ENCODE results near the gene P2RX4. TPM values are rescaled to one million over a fixed set of nuclear protein-coding genes. Genes with fewer than 3 reads are reported as not detected.
"Not testable (repeated sequence)": the region's sequence is repeated elsewhere in the genome, so short reads cannot be mapped to it uniquely, and the experiment has no call there.

P2RX4 gene
- polyA plus RNA-seq, 4 donors = 32.1 to 38.8 (median 33.8) TPM

DNA sequence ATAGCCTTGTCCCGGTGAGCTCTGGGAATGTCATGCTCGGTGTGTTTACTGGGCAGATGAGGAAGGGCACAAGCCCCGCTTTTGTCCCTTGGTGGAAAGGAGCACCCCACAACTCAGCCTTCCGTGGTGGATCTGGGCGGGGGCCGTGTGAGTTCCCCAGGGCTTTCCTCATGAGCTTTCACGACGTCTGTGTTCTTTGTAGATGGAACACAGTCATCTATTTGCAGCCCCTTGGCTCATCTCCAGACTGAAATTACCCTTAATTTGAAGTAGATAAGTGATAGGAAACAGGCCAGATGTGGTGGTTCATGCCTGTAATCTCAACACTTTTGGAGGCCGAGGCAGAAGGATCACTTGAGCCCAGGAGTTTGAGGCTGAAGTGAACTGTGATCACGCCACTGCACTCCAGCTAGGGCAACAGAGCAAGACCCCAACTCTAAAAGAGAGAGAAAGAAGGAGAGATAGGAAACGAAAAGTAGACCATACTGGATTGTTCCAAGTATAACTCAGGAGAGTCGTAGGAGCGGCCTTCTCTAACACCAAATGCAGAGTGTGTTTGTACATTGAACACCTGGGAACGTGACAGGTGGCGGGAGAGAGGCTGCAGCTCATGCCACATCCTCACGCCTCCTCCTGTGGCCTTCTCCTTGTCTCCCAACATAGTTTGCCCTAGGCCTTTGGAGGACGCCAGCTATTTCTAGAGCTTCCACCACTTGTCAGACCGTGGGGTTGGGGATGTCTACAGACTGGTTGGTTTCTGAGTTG is 8.8 kb downstream of the P2RX4 start:
- no peak for DNase-seq (ENCODE audit: low read depth in 4 of 4, low spot score in 3 of 4)

DNA sequence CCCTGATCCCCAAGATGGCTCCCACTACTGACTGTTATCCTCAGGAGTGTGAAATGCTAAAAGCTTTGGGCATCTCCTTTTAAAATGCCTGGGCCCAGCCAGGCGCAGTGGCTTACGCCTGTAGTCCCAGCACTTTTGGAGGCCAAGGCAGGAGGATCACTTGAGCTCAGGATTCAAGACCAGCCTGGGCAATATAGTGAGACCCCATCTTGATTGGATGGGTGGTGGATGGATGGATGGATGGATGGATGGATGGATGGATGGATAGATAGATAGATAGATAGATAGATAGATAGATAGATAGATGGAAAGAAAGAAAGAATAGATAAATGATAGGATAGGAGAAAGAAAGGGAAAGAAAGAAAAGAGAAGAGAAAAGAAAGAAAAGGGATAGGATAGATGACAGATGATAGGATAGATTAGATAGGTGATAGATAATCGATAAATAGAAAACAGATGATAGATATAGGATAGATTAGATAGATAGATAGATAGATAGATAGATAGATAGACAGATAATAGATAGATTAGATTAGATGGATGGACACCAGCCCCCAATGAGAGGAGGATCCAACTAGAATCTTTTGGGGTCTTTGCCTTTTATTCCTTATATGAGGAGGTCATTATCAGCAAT is 9.5 kb downstream of the P2RX4 start:
- DNase-seq (ENCODE audit: low read depth in 4 of 4, low spot score in 3 of 4) = no peak

DNA sequence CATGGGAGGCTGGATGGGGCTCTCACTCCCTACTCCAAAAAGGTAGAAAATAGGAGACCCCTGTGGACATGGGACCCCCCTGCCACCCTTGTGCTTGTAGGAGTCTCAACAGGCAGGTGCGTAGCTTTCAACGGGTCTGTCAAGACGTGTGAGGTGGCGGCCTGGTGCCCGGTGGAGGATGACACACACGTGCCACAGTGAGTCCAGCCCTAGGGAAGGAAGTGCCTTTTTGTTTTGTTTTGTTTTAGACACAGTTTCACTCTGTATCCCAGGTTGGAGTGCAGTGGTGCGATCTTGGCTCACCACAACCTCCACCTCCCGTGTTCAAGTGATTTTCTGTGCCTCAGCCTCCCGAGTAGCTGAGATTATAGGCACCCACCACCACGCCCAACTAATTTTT is 12.9 kb downstream of the P2RX4 start:
- no peak for DNase-seq (ENCODE audit: low read depth in 4 of 4, low spot score in 3 of 4)

DNA sequence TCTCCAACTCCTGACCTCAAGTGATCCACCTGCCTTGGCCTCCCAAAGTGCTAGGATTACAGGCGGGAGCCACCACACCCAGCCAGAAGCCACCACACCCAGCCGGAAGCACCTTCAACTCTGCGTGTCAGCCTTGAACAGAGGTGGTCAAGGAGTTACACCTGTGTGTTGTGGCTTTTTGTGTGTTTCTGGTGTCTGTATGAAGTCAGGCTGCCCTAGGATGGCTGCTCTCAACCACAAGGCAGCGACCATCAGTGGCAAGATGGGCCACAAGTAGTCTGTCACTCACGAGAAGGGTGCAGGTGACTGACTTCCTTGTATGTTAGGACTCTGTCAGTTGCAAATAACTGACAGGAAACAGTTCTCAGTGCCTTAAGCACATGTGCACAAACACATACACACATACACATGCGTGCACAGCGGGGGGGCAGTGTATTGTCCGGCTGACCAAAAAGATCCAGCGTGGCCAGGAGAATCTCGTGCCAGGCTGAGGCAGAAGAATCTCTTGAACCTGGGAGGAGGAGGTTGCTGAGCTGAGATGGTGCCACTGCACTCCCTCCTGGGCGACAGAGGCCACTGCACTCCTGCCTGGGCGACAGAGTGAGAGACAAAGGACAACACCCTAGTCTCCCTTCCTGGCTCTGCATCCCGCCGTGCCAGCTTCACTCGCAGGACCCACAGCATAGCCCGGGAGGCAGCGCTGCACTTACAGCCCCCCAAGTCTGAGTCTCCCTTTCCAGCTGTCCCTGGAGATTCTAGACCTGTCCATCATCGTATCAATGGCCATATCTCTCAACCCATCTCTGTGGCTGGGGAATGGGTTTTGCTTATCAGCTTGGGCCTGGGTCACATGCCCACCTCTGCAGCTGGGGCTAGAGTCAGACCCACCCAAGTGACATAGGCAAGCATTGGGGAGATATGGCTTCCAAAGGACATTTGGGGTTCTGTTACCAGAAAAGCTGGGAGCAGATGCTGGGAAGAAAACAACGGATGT is 13.7 kb downstream of the P2RX4 start:
- DNase-seq (ENCODE audit: low read depth in 4 of 4, low spot score in 3 of 4) = no peak

DNA sequence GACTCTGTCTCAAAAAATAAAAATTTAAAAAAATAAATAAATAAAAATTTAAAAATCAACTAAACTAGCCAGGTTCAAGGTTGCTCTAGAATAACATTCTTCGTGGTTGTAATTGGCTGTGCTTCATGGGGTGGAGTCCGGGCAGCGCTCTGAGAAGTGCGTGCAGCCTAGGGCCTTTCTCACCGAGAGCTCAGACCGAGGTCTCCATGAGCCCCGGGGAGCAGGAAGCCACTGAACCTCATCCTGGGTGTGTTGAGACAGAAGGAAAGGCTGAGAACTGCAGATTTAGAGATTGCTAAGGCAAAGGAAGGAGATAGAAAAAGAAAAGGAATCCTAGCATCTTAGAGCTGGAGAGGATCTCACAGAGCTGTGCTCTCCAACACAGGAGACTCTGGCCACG is 14.7 kb downstream of the P2RX4 start:
- no peak for DNase-seq (ENCODE audit: low read depth in 4 of 4, low spot score in 3 of 4)

DNA sequence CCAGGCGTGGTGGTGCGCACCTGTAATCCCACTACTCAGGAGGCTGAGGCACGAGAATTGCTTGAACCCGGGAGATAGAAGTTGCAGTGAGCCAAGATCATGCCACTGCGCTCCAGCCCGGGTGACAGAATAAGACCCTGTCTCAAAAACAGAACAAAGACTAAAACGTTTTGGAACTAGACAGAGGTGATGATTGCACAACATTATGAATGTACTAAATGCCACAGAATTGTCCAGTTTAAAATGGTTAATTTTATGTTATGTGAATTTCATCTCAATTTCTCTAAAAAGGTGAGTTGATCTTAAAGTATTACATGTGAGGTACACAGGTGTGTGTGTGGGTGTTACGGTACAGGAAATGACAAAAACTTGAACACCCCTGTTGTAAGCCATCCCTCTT is 16.5 kb downstream of the P2RX4 start:
- no peak for DNase-seq (ENCODE audit: low read depth in 4 of 4, low spot score in 3 of 4)

DNA sequence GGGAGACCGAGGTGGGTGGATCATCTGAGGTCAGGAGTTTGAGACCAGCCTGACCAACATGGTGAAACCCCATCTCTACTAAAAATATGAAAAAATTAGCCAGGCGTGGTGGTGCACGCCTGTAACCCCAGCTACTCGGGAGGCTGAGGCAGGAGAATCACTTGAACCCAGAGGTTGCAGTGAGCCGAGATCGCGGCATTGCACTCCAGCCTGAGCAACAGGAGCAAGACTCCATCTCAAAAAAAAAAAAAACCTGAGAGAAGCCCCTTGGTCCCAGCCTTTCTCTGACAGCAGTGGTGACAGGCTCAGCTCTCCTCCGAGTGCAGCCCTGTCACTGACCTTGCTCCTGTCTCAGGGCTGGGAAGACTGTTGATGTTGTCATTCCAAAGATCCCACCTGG is 16.9 kb downstream of the P2RX4 start:
- DNase-seq (ENCODE audit: low read depth in 4 of 4, low spot score in 3 of 4) = not testable (repeated sequence)

DNA sequence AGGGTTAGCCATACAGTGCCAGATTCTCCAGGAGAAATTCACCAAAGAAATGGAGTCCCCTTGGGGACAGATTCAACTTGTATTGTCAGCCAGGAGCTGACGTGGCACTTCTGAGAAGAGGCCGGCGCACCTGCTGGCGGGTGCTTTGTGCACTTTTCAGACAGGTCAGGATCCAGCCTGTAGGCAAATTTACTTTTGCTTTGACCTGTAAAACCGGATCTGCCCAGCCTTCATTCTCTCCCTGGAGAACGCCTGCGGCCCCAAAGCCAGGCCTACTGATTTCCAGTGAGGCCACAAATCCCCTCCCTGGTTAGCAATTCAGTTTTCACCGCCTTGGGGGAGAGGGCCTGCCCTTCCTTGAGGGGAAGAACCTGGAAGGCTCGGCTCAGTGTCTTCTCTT is 17.4 kb downstream of the P2RX4 start:
- DNase-seq (ENCODE audit: low read depth in 4 of 4, low spot score in 3 of 4) = no peak

DNA sequence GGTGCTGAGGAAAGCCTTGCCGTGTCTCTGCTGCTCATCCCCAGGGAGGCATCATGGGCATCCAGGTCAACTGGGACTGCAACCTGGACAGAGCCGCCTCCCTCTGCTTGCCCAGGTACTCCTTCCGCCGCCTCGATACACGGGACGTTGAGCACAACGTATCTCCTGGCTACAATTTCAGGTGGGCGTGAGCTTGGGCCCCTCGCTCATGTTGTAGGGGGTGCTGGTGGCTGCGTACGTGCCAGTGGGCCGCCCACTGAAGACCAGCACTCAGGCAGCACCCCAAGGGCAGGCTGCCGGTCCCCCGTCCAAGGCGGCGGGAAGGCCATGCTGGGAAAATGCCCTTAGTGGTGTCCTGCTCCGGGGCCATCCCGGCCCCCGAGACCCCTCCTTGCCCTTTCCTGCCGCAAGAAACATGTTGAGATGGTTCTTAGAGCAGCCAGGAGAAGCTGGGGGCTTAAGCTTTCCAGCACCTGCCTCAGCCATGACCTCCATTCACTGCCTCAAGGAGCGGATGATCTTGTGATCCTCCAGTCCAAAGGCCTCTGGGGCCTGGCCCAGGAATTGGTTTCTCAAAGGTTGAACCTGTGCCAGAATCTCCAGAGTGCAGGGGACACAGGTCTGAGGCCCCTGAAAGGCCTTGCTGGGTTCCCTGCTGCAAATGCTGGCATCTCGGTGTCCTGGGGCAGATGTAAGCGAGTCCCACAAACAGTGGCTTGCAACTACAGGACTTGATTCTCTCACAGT is 19.2 kb downstream of the P2RX4 start:
- no peak for DNase-seq (ENCODE audit: low read depth in 4 of 4, low spot score in 3 of 4)

DNA sequence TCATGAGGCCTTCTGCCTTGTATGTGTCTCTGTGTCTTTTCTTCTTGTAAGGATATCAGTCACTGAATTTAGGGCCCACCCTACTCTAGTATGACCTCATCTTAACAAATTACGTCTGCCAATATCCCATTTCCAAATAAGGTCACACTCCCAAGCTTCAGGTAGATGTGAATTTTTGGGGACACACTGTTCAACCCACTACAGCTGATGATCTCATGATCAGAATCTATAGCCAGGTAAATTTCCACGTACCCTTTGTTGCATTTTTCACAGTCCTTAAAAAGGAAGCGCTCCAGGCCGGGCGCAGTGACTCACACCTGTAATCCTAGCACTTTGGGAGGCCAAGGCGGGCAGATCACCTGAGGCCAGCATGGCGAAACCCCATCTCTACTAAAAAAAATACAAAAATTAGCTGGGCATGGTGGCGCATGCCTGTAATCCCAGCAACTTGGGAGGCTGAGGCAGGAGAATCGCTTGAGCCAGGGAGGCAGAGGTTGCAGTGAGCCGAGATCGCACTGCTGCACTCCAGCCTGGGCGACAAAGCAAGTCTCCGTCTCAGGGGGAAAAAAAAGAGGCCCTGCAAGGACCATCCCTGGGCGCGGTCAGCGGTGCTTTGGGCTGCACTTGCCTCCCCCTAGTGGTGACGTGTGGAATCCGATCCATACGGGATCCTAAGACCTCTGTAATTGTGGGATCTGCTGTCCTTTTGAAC is 20.1 kb downstream of the P2RX4 start:
- not testable (repeated sequence) for DNase-seq (ENCODE audit: low read depth in 4 of 4, low spot score in 3 of 4)

DNA sequence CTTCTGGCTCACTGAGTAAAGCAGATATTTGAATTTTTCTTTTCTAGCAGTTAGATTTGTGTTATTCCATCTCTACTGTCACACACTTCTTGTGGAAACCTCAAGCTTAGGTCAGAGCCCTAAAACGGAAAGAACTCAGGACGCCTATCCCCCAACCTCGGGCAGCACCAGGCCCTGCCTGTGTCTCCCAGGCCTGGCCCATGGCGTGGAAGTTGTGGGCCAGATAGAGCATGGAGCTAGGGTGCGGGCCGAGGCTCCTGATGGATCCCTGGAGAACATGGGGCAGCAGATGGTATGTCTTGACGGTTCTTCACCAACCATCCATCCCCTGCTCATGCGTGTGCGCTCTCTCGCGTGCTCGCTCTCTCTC is 20.6 kb downstream of the P2RX4 start:
- no peak for DNase-seq (ENCODE audit: low read depth in 4 of 4, low spot score in 3 of 4)

DNA sequence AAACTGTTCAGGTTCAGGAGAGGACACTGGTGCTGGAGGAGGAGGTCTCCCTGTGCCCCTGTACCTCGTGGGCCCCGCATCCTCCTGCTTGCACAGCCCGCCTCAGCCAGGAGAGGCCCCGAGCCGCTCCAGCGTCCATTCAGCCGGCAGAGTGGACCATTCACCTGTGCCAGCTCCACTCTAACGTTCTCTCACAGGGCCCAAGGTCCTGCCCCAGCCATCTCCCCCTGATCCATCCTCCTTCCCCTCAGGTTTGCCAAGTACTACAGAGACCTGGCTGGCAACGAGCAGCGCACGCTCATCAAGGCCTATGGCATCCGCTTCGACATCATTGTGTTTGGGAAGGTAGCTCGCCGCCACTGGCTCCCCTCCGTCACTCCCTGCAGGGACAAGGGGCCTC is 22.2 kb downstream of the P2RX4 start:
- DNase-seq (ENCODE audit: low read depth in 4 of 4, low spot score in 3 of 4) = no peak

DNA sequence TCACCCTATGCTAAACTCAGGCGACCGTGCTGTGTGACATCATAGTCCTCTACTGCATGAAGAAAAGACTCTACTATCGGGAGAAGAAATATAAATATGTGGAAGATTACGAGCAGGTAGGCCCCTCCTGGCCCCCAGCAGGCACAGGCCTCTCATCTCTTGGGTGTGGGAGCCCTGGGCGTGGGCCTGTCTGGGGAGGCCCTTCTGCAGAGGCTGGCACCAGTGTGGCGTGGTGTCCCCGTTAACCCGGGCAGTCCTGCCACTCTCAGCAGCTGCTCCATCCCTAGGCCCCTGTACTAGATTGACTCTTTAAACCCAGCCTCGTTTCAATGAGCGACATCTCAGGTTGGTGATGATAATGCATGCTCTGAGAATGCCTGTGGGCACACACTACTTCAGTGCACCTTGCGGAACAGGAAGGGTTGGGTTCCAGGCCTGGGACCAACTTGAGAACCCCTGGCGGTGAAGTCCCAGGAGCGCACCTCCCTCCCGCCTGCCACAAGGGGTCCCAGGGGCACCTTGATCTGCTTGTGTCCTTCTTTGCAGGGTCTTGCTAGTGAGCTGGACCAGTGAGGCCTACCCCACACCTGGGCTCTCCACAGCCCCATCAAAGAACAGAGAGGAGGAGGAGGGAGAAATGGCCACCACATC is 23.2 kb downstream of the P2RX4 start:
- DNase-seq (ENCODE audit: low read depth in 4 of 4, low spot score in 3 of 4) = no peak

DNA sequence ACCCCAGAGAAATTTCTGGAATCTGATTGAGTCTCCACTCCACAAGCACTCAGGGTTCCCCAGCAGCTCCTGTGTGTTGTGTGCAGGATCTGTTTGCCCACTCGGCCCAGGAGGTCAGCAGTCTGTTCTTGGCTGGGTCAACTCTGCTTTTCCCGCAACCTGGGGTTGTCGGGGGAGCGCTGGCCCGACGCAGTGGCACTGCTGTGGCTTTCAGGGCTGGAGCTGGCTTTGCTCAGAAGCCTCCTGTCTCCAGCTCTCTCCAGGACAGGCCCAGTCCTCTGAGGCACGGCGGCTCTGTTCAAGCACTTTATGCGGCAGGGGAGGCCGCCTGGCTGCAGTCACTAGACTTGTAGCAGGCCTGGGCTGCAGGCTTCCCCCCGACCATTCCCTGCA is 23.7 kb downstream of the P2RX4 start:
- DNase-seq (ENCODE audit: low read depth in 4 of 4, low spot score in 3 of 4) = no peak

DNA sequence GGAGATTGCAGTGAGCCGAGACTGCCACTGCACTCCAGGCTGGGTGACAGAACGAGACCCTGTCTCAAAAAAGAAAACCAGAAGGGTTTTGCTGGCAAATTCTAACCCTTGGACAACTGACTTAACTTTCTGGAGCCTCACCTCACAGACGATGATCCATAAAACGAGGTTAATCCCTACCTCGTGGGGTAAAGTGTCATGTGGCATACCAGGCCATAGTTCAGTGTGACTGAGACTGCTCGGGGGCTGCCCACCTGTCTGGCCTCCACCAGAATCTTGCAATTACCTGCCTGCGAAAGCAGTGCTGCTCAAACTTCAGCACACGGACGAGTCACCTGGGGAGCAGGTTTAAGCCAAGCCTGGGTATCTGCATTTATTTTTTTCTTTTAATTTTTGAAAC is 26.8 kb downstream of the P2RX4 start:
- DNase-seq (ENCODE audit: low read depth in 4 of 4, low spot score in 3 of 4) = no peak

DNA sequence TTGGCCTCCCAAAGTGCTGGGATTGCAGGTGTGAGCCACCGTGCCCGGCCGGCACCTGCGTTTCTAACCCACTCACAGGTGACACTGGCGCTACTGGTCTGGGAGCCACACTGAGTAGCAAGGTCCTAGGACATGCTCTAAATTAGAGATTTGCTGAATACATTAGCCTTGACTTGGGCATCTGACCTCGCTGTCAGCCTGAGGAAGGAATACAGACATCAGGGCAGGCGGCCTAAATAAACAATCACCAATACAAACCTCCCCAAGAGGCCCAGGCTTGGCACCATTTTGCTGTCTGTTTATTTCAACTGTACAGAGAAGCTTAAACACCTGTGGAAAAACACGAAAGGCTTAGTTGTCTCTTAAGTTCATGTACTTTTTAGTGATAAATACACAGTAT is 27.5 kb downstream of the P2RX4 start:
- DNase-seq (ENCODE audit: low read depth in 4 of 4, low spot score in 3 of 4) = no peak

DNA sequence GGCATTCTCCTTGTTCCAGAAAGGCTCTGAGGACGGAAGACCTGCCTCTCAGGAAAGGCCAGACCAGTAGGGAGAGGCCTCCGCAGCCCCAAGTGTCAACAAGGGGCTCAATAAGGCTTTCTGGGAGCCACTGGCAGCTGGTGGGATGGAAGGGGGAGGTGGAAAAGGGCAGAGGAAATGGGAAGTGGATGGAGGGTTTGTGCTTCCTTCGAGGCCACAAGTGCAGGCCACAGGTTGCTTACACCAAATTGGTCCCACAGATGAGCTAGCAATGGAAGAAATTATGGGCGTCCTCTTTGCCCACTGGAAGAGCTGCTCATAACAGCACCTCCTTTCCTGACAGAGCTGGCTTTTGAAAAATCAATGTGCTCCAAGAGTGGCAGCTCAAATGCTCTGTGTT is 28.2 kb downstream of the P2RX4 start:
- DNase-seq (ENCODE audit: low read depth in 4 of 4, low spot score in 3 of 4) = no peak

DNA sequence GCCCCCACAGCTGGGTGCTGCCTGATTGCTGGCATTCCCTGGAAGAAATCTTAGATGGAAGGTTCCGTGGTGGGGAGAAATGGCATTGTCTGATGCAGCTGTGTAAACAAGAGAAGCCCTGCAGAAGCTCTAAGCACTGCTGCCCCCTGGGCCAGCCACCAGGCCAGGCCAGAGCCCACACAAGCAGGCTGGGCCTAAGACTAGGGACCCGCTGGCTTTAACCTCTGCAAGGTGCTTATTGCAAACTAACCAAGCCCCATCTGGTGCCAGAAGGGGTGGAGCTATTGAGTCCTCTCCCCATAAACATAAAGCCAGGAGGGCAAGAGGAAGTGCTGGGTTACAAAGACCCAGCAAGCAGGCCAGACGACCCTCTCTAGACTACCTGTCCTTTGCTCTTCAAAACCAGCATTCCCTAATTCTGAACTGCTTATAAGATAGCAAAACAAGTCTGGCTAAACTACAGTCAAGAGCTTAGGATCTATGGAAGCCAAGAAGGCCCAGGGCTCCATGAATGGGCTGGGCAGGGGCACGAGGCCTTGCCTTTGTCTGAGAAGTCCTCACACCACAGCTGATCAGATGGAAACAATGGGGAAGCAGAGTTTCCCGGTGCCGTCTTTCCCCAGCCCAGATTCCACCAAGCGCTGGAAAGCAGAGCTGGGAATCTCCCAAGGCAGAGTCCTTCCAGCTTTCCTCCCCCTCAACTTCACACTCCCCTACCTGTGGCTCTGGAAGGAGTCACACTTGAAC is 28.8 kb downstream of the P2RX4 start:
- no peak for DNase-seq (ENCODE audit: low read depth in 4 of 4, low spot score in 3 of 4)
